Transverse colon (tissue), 3 donors: Measurements from ENCODE around the gene CAND2.

Experiments used
- CTCF ChIP-seq, 5 experiments: fragments of 200-600 bp in 3 of 5; fragments of 450-650 bp in 2 of 5; sonication (generic) in 3 of 5; IDR thresholded peaks; 1 replicate in 2 of 5; 2 replicates in 3 of 5; pipeline ENCODE4 v1.5.1; 2016 to 2017; ENCODE audit warnings: antibody characterized with exemption in 5 of 5, inconsistent platforms in 3 of 5, mild to moderate bottlenecking in 2 of 5, moderate library complexity in 1 of 5
- EP300 ChIP-seq: sonication (generic); formaldehyde crosslinking; IDR thresholded peaks from one replicate; pipeline ENCODE4 v1.6.1; 2017; ENCODE audit warnings: antibody characterized with exemption, low read depth

GRCh38 chr3:12837295-12837986, 41.0 kb downstream of the CAND2 start:
- TF ChIP-seq CTCF (IDR thresholded peaks at IDR 0.05) (no peak), EP300 (no peak)
